ENCODE data around the gene RABGGTA.

The RABGGTA gene

DNA sequence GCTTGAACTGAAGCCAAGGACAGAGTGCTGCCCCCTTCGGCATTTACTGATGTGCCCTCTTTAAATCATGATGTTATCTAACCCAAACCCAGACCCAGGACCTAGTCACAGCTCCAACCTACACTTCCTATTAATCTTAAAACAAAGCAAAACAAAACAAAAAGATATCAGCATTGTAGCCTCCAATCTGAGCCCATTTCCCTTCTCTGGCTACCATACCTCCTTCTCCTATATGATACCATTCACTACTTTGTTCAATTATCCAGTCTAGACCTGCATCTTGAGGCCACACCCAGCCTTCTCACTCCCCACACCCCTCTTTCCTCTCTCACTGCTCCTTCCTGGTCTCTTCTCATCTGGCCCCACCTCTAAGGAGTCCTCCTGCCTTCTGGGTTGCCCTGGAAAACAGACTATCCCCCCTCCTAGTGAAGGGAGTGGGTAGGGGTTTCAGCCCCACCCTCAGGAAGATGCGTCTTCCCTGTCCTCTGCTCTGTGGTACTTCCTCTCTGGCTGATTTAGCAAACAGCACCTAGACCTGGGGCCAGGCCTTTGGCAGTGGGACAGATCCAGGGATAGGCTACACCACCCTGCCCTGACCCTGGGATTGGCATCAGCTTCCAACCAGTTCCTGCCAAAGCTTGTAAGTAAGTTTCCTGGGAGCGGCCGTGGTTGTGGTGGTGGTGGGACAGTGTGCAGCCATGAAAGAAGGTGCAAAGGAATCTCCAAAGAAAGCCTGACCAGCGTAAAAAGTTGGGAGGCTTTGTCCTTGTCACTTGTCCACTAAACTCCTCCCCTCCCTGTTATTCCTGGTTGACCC is 43.2 kb upstream of the RABGGTA start:
- no peaks in the 10 kb centered on the region for H3K27me3 ChIP-seq (replicated peaks; ENCODE audit: control insufficient read depth, insufficient read depth, low read length)
- TF ChIP-seq, protein P1, sequence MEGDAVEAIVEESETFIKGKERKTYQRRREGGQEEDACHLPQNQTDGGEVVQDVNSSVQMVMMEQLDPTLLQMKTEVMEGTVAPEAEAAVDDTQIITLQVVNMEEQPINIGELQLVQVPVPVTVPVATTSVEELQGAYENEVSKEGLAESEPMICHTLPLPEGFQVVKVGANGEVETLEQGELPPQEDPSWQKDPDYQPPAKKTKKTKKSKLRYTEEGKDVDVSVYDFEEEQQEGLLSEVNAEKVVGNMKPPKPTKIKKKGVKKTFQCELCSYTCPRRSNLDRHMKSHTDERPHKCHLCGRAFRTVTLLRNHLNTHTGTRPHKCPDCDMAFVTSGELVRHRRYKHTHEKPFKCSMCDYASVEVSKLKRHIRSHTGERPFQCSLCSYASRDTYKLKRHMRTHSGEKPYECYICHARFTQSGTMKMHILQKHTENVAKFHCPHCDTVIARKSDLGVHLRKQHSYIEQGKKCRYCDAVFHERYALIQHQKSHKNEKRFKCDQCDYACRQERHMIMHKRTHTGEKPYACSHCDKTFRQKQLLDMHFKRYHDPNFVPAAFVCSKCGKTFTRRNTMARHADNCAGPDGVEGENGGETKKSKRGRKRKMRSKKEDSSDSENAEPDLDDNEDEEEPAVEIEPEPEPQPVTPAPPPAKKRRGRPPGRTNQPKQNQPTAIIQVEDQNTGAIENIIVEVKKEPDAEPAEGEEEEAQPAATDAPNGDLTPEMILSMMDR (IDR thresholded peaks at IDR 0.05; ENCODE audit: insufficient read depth, low read length, poor library complexity, severe bottlenecking), result no peak
- H3K4me3 ChIP-seq (replicated peaks; ENCODE audit: low read depth, low read length), result no peak overlapping the region
- DNase-seq (ENCODE audit: extremely low read depth, insufficient read length), result no peak
- H3K36me3 ChIP-seq (ENCODE audit: control insufficient read depth, insufficient read depth, low read length), result no peaks in the 10 kb centered on the region; the same call in 1 of the 2 replicates

GRCh38 chr14:24313913-24314312 is 42.5 kb upstream of the RABGGTA start:
- Histone ChIP-seq H3K36me3 (ENCODE audit: control insufficient read depth, insufficient read depth, low read length) (no peaks in the 10 kb centered on the region; the same call in 1 of the 2 replicates), H3K27me3 (replicated peaks; ENCODE audit: control insufficient read depth, insufficient read depth, low read length) (no peaks in the 10 kb centered on the region), H3K4me3 (replicated peaks; ENCODE audit: low read depth, low read length) (no peak overlapping the region)
- DNase-seq (ENCODE audit: extremely low read depth, insufficient read length), result no peak
- TF ChIP-seq, protein P1 (IDR thresholded peaks at IDR 0.05; ENCODE audit: insufficient read depth, low read length, poor library complexity, severe bottlenecking), result no peak

DNA sequence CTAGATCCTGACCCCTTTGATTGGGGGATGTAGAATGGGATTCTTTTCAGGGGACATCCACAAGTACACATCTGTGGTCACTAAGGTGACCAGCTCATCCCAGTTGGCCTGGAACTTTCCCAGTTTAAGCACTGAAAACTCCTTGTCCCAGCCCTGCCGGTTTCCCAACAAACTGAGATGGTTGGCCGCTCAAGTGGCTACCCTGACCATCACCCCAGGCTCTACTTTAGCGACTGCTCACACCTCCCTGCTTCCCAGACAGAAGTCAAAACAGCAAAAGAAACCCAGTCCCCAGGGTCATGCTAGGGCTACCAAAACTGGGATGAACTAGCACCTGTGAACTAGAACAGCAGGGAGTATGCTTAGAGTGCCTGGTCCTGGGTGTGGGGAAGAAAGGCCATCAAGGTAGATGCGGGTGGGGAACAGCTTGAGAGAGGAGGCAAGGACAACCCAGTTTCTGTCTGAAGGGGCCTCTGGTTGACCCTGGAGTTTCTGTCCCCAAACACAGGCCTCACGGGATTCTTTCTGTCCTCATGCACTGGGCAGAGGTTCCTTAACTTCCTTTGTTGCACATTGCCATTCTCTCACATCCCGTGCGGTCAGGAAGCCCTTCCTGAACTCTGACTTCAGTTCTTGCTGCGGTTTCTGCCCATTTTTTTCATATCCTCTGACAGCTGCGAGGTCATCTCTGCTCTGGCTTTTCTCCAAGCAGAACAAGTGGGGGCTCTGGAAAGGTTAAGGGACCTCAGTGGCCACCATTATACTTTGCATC is 41.5 kb upstream of the RABGGTA start:
- Histone ChIP-seq H3K27me3 (replicated peaks; ENCODE audit: control insufficient read depth, insufficient read depth, low read length) (no peaks in the 10 kb centered on the region), H3K4me3 (replicated peaks; ENCODE audit: low read depth, low read length) (peak overlapping the region; percentile 15; the same call in 1 of the 2 replicates), H3K36me3 (ENCODE audit: control insufficient read depth, insufficient read depth, low read length) (peaks cover 3% of the 10 kb centered on the region)
- no peak for DNase-seq (ENCODE audit: extremely low read depth, insufficient read length)
- TF ChIP-seq, protein P1 (IDR thresholded peaks at IDR 0.05; ENCODE audit: insufficient read depth, low read length, poor library complexity, severe bottlenecking), result no peak

- no peak for DNase-seq (ENCODE audit: extremely low read depth, insufficient read length)
- Histone ChIP-seq H3K27me3 (replicated peaks; ENCODE audit: control insufficient read depth, insufficient read depth, low read length) (no peaks in the 10 kb centered on the region), H3K4me3 (replicated peaks; ENCODE audit: low read depth, low read length) (peak overlapping the region; percentile 63), H3K36me3 (ENCODE audit: control insufficient read depth, insufficient read depth, low read length) (peaks cover 7% of the 10 kb centered on the region)
- TF ChIP-seq, protein P1 (IDR thresholded peaks at IDR 0.05; ENCODE audit: insufficient read depth, low read length, poor library complexity, severe bottlenecking), result no peak
Measured at GRCh38 chr14:24311837-24312615, 40.6 kb upstream of the RABGGTA start.

DNA sequence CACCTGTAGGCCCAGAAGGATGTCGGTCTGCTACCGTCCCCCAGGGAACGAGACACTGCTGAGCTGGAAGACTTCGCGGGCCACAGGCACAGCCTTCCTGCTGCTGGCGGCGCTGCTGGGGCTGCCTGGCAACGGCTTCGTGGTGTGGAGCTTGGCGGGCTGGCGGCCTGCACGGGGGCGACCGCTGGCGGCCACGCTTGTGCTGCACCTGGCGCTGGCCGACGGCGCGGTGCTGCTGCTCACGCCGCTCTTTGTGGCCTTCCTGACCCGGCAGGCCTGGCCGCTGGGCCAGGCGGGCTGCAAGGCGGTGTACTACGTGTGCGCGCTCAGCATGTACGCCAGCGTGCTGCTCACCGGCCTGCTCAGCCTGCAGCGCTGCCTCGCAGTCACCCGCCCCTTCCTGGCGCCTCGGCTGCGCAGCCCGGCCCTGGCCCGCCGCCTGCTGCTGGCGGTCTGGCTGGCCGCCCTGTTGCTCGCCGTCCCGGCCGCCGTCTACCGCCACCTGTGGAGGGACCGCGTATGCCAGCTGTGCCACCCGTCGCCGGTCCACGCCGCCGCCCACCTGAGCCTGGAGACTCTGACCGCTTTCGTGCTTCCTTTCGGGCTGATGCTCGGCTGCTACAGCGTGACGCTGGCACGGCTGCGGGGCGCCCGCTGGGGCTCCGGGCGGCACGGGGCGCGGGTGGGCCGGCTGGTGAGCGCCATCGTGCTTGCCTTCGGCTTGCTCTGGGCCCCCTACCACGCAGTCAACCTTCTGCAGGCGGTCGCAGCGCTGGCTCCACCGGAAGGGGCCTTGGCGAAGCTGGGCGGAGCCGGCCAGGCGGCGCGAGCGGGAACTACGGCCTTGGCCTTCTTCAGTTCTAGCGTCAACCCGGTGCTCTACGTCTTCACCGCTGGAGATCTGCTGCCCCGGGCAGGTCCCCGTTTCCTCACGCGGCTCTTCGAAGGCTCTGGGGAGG is 39.5 kb upstream of the RABGGTA start, which contains the start of gene LTB4R:
TSS of gene LTB4R (plus strand) at position 857 of the 959 bp plus-strand sequence. CDS start 4,150 bp downstream, outside the sequence.
- Histone ChIP-seq H3K36me3 (ENCODE audit: control insufficient read depth, insufficient read depth, low read length) (peaks cover 14% of the 10 kb centered on the region), H3K4me3 (replicated peaks; ENCODE audit: low read depth, low read length) (peak within 1 kb of the TSS; percentile 63), H3K27me3 (replicated peaks; ENCODE audit: control insufficient read depth, insufficient read depth, low read length) (no peaks in the 10 kb centered on the region)
- DNase-seq (ENCODE audit: extremely low read depth, insufficient read length), result peak; percentile 88
- TF ChIP-seq, protein P1 (IDR thresholded peaks at IDR 0.05; ENCODE audit: insufficient read depth, low read length, poor library complexity, severe bottlenecking), result no peak

All from GM06990 (cell line).